Measurements from ENCODE around the gene ARID1B. TPM values are rescaled to one million over a fixed set of nuclear protein-coding genes. Genes with fewer than 3 reads are reported as not detected.

Gene ARID1B
- total RNA-seq, 1 experiment from 2014 or later, result 18.2 TPM

DNA sequence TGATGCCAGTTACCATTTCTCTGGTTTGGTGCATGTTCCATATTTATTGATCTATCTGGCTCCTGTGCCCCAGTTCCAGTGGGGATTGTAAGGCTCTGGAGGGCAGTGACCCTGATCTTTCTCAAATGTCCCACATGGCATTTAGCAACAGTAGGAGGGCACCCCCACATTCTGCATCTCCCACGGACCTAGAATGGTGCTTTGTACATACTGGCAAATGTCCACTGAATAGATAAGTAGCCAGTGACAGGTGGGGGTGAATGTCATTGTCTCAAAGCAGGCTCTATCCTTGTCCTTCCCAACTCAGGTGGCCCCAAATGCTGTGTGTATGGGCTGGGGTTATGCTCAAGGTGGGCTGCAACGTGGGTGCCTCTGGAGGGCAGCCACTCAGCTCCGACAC is 462.0 kb downstream of the ARID1B start:
- no peak for DNase-seq (ENCODE audit: low read depth)

GRCh38 chr6:157239671-157240058 is 462.5 kb downstream of the ARID1B start:
- no peak for DNase-seq (ENCODE audit: low read depth)

GRCh38 chr6:157240059-157240959 is 463.1 kb downstream of the ARID1B start:
- DNase-seq (ENCODE audit: low read depth), result peak; percentile 79

- DNase-seq (ENCODE audit: low read depth), result no peak
Measured at GRCh38 chr6:157240960-157241311, 463.8 kb downstream of the ARID1B start.

- DNase-seq (ENCODE audit: low read depth), result no peak
Measured at GRCh38 chr6:157242791-157243190, 465.6 kb downstream of the ARID1B start.

- peak; percentile 64 for DNase-seq (ENCODE audit: low read depth)
Measured at GRCh38 chr6:157244175-157244574, 467.0 kb downstream of the ARID1B start.

GRCh38 chr6:157244780-157245179 is 467.6 kb downstream of the ARID1B start:
- DNase-seq (ENCODE audit: low read depth), result no peak

DNA sequence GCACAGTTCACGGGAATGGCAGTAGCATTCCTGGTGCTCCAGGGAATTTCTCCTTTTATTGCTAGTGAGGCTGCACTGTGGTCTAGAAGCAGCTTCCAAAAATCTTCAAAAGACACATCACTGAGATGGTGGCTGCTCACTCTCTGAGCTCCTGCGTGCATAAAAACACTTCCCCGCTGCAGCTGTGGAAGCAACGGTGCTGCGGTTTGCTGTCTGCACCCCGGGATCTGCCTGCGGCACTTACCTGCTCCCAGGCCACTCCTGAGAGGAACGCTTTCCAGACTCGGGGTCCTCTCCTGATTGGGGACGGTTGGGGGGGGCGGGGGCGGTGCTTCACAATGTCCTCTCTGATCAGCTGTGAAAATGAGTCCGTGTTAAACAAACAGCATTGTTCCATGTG is 468.3 kb downstream of the ARID1B start:
- no peak for DNase-seq (ENCODE audit: low read depth)

DNA sequence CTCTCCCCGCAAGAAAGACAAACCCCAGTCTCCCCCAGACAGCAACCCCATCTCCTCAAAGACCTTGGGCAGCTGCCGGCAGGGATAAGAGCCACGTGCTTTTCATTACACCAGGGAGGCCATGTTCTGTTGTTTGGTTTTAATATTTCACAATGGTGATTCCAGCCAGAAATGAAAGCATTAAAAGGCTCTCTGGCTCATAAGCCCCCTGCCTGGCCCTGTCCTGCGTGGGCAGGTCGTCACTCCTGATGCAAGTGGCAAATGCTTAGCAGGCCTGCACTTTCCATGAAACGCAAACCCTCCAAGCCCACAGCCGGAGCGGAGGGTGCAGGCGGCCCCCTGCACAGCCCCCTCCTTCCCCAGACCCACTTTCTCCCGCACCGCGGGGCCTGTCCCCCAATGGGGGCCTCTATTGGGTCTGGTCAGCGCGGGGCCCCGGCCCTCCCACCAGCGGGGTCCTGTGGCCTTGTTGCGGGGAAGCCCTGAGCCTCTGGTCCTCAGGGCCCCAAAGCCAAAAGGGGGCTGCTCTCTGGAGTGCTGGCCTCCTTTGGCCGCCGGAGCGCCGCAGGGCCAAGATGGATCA is 469.0 kb downstream of the ARID1B start:
- no peak for DNase-seq (ENCODE audit: low read depth)

DNA sequence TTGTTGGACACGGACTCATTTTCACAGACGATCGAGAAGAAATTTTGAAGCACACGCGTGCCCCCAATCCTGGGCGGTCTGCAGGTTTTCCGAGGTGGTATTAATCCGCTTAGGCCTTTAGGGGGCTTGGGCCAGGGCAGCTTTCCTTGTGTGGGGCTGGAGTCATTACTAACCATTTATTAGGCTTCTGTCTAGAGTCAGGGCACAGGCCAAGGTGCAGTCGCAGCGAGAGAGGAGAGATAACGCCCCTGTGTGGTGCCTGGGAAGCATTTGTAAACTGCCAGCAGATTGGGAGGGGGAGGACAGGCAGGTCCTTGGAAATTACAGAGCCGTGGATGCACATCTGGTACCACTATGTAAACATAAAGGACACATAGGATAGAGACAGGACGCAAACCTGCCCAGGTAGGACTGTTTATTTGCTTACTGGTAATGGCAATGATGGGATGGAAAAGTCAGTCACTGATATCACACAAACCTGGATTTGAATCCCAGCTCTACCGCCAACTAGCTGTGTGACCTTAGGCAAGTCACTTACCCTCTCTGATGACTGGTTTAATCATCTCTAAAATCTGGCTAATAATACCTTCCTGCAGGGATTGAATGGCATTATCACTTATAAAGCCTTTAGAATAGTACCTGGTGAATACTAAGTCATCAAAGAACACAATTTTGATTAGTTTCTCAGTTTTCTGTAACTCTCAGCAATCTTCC is 469.8 kb downstream of the ARID1B start:
- DNase-seq (ENCODE audit: low read depth), result no peak

DNA sequence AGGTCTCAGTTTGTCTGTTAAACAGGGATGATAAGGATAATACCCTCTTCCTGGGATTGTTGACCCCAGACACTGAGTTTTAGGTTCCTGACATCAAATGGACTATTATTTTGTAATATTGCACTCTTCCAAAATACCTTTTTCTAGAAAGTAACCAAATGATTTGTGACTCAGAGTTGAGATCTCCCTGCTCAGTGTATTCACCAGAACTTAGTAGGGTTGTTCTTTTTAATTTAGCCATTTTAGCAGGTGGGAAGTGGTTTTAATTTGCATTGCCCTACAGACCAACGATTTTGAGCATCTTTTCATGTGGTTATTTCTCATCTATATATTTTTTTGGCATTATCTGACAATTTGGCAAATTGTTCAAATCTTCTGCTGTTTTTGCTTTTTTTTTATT is 471.1 kb downstream of the ARID1B start:
- no peak for DNase-seq (ENCODE audit: low read depth)

GRCh38 chr6:157249826-157250225 is 472.6 kb downstream of the ARID1B start:
- no peak for DNase-seq (ENCODE audit: low read depth)

DNA sequence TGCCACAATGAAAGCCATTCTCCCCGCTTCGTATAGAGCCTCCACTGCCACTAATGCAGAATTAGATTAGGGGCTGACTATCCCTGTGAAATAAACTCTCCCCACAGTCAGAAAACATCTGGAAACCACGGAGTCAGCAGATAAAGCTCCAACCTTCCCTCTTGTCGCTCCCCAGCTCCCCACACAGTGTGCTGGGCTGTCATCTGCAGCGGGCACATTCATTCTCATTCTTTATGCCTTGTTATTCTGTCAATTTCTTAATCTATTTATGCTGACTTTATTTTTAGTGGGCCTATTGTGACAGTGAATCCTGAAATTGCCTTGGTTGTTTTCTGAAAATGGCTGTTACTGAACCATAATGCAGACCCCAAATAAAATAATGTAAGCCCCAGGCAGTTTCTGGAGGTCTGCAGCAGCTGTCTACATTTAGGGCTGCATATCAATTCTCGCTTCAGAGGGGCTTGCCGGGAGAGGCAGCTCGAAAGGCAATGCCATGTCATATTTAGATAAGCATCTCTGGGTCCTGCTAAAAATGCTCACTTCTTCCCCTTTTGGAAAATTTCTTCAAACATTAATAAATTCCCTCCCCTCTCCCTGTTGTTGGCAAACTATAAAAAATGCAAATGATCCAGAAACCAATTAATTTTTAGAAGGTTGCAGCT is 474.5 kb downstream of the ARID1B start:
- DNase-seq (ENCODE audit: low read depth), result no peak

- DNase-seq (ENCODE audit: low read depth), result no peak
Measured at GRCh38 chr6:157253017-157253416, 475.8 kb downstream of the ARID1B start.

DNA sequence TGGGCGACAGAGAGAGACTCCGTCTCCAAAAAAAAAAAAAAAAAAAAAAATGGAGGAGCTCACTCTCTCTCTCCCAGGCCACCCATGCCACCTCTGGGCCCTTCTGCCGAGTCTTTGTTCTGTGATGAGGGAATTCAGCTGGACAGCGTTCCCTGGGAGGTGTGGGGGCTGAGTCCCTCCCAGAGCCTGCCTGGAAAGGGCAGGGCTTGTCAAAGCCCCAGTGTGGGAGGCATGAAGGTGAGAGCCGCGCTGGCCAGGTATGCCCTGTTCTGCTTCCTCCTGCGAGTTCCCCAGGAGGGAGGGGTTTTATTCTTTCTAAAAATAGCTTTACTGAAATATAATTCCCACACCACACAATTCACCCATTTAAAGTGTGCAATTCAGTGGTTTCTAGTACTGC is 476.5 kb downstream of the ARID1B start:
- DNase-seq (ENCODE audit: low read depth), result no peak

GRCh38 chr6:157254538-157254937 is 477.4 kb downstream of the ARID1B start:
- no peak for DNase-seq (ENCODE audit: low read depth)

- DNase-seq (ENCODE audit: low read depth), result no peak
Measured at GRCh38 chr6:157255079-157255478, 477.9 kb downstream of the ARID1B start.

GRCh38 chr6:157258878-157259277 is 481.7 kb downstream of the ARID1B start:
- DNase-seq (ENCODE audit: low read depth), result no peak

DNA sequence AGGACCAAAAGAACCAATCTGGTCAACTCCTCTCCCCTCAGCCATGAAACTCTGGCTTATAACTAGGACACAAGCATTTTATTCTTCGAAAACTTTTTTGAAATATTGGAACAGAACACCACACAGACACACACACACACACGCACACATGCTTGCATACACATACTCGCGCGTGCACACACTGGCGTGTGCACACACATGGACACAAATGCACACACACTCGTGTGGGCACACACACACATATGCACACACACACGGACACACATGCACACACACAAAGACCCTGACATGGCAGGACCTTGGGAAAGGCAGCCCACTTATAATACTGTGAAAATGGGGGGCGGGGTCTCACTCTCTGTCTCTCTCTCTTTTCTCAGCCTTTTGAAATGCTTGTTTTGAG is 482.3 kb downstream of the ARID1B start:
- no peak for DNase-seq (ENCODE audit: low read depth)
